GM15510 (cell line): ENCODE measurements around the gene SPRED3.

Source experiments
- POLR2A ChIP-seq: IDR thresholded peaks from 3 replicates; pipeline ENCODE4 v1.6.1; 2011; ENCODE audit warnings: borderline replicate concordance; ENCODE audit not compliant: insufficient read length; ENCODE audit errors: extremely low read depth

Gene SPRED3

DNA sequence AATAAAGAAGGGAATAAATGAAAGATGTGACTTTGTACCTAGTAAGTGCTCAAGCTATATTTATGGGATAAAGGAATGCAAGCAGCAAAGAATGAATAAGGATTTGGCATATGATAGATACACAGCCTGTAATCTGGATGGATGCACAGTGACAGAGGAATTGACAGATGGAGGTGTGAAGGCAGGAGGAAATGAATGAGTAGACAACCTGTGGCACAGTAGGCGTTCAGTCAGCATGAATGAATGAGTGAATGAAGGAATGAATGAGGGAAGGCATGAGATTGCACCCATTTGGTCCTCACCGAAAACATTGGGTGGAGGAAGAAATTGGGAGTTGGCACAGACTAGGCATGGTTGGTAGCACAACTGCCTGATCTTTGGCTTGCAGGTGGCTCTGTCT, 18.9 kb upstream of the SPRED3 start:
- TF ChIP-seq POLR2A = no peak

DNA sequence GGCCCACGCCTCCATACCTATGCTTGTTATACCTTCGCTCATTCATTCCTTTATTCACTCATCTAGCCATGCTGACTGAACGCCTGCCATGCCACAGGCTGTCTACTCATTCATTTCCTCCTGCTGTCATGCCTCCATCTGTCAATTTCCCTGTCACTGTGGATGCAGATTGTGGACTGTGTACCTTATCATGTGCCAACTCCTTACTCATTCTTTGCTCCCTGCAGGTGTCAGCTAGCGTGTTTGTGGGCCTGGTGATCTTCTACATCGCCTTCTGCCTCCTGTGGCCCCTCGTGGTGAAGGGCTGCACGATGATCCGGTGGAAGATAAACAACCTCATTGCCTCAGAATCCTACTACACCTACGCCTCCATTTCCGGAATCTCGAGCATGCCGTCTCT, 18.2 kb upstream of the SPRED3 start:
- no peak for TF ChIP-seq POLR2A

DNA sequence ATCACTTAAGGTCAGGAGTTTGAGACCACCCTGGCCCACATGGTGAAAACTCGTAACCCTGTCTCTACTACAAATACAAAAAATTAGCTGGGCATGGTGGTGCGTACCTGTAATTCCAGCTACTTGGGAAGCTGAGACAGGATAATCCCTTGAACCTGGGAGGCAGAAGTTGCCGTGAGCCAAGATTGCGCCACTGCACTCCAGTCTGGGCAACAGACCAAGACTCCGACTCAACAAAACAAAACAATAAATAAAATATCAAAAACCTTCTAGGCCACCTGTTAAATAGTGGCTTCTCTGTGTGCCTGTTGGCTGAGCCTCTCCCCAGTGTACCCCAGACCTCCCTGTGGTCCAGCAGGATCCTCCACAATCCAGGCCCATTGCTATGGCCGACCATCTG, 17.4 kb upstream of the SPRED3 start:
- TF ChIP-seq POLR2A = no peak

DNA sequence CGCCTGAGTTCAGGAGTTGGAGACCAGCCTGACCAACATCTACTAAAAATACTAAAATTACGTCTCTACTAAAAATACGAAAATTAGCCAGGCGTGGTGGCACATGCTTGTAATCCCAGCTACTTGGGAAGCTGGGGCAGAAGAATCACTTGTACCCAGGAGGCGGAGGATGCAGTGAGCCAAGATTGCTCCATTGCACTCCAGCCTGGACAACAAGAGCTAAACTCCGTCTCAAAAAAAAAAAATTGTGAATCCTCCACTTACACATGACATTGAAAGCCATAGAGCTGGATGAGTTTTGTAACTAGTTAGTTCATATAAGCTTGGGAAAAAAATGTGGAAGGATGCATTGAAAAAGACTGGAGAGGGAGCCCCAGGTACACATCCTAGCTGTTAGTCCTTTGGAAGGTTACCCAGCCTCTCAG, 14.6 kb upstream of the SPRED3 start:
- no peak for TF ChIP-seq POLR2A

DNA sequence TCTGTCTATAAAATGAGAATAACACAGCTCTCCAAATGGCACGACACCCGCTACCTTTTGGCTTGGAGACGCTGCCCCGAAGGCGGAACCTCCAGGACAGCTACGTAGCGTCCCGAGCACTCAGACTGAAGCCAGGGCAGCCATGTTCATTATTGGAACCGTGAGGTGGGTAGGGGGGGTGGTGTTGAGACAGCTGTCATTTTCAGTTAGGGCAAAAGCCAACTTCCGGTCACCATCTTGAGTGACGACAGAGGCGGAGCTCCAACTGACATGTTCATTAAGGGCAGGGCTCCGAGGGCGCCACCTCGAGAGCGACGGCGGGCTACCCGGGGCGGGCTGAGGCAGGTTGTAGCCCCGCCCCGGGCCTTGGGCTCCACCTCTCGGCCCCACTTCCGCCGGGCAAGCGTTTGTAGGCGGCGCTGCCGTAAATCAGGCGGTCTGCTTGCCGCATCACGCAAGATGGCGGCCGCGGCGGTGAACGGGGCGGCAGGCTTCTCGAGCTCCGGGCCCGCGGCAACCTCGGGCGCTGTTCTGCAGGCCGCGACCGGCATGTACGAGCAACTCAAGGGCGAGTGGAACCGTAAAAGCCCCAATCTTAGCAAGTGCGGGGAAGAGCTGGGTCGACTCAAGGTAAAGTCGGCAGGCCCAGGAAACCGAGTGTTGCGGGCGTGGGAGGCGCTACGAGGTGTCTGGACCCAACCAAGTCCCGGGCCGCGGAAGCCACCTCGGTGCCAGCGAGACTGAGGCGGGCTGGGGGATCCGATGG, 14.0 kb upstream of the SPRED3 start, which contains the start of gene PSMD8:
TSS of gene PSMD8 (plus strand) at position 240 of the 766 bp plus-strand sequence. CDS start at position 271, 31 bp downstream.
- TF ChIP-seq POLR2A = peak; percentile 98

DNA sequence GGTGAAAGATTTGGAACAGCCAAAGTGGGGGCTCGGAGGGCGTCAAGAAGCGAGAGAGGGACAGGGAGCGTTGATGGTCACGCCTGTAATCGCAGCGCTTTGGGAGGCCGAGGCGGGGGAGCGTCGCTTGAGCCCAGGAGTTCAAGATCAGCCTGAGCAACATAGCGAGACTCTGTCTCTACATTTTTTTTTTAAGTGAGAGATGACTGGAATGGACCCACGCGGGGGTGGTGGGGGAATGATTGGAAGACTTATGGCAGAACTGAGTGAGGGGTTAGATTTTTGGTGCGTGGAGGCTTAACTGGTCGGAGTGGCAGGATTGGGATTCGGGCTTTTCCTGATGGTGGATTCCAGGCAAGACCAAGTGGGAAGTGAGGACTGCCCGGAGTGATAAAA, 13.4 kb upstream of the SPRED3 start:
- TF ChIP-seq POLR2A = no peak

DNA sequence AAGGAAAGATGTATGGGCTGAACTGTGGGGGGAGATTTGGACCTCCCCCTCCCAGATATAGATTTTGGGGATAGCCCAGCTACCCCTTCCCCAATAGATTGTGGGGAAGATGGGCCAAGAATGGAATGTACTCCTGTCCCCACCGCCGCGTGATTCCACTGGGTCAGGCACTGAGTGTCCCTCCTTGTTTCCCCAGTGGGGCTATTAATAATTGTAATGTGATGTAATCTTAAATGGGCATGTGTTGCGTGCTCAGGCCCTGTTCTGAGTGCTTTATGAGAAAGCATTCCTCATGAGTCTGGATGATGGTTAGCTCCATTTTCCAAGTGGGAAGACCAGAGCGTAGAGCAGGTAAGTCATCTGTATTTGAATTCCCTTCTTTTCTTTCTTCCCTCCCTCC, 12.7 kb upstream of the SPRED3 start:
- TF ChIP-seq POLR2A = no peak

DNA sequence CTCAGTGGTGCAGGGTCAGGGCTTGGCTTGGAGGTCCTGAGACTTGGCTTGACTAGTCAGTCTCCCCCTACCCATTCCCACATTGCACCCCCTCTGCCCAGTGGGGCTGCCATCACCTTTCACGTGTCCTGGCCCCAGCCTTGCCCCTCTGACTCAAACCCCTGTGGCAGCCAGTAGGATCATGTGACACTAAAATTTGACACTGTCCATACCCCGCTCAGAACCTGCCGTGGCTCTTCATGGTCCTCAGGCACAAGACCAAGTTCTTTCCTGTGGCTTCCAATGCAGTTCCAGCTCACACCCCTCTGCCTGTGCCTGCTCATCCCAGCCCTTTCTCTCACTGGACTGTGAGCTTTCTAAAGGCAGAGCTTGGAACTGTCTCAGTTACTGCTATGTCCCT, 11.9 kb upstream of the SPRED3 start:
- TF ChIP-seq POLR2A = no peak

DNA sequence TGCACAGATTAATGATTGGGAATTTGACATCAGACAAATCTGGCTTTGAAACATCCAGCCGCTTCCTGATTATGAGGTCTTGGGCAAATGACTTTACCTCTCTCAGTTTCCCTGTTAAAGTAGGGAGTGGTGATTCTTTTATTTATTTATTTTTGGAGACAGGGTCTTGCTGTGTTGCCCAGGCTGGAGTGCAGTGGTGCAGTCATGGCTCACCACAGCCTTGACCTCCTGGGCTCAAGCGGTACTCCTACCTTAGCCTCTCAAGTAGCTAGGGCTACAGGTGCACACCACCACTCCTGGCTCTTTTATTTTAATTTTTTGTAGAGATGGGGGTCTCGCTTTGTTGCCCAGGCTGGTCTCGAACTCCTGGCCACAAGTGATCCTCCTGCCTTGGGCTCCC, 11.4 kb upstream of the SPRED3 start:
- TF ChIP-seq POLR2A = no peak

DNA sequence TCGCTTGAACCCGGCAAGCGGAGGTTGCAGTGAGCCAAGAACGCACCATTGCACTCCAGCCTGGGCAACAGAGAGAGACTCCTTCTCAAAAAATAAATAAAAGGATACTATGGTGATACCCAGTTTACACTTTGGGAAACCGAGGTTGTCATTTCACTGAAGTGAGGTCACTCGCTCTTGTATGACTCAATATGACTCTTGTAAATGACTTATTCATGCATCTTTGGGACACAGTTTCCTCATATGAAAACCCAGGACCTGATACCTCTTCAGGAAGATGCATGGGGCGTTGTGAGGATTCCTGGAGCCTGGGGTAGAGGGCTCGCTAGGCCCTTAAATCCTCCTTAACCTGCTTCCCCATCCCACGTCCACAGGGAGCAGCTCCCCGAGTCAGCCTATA, 9.6 kb upstream of the SPRED3 start:
- TF ChIP-seq POLR2A = no peak

DNA sequence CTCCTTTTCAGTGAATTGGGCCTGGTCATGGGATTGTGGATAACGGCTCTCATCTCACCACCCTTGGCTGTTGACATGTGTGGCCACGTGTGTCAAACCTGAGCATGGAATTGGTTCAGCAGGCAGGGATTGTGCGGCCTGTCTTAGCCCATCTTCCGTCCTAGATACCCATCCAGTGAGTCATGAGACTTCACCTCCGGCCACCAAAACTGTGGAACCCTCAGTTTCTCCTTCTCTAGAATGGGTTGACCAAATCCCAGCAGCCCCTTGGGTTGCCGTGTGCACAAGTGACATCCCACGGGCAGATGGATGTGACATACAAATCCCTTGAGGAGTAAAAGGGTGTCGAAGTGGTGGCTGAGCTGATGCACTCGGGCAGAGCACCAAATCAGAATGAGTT, 7.4 kb upstream of the SPRED3 start:
- TF ChIP-seq POLR2A = no peak

DNA sequence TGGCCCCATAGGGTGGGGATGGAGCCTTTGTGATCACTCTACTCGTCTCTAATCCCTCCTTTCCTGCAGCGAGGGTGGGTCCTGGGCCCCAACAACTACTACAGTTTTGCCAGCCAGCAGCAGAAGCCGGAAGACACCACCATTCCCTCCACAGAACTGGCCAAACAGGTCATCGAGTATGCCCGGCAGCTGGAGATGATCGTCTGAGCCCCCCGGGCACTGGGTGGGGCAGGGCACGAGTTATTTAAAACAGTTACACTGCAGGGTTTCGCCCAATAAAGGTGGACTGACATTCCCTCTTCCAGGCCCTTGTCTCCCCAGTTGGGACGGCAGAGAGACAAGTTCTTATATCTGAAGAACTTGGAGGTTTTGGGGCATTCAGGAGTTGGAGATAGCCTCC, 5.3 kb upstream of the SPRED3 start:
- no peak for TF ChIP-seq POLR2A

DNA sequence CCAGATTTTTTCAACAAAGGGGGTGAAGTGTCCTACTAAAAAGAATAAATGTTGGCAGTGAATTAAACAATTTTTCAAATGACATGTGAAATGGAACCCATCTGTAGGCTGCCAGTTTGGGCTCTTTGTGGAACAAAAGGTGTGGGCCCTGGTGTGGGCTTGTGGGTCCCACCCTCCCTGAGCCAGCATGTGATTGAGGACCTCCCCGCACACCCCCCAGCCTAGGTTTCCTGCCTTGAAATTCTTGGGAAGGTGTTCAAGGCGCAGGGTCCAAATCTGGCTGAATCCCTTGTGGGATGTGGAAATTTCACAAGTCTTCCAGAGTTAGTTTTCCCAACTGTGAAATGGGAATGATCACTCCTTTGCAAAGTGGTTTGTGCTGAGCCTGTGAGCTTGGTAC, 4.8 kb upstream of the SPRED3 start:
- TF ChIP-seq POLR2A = no peak

DNA sequence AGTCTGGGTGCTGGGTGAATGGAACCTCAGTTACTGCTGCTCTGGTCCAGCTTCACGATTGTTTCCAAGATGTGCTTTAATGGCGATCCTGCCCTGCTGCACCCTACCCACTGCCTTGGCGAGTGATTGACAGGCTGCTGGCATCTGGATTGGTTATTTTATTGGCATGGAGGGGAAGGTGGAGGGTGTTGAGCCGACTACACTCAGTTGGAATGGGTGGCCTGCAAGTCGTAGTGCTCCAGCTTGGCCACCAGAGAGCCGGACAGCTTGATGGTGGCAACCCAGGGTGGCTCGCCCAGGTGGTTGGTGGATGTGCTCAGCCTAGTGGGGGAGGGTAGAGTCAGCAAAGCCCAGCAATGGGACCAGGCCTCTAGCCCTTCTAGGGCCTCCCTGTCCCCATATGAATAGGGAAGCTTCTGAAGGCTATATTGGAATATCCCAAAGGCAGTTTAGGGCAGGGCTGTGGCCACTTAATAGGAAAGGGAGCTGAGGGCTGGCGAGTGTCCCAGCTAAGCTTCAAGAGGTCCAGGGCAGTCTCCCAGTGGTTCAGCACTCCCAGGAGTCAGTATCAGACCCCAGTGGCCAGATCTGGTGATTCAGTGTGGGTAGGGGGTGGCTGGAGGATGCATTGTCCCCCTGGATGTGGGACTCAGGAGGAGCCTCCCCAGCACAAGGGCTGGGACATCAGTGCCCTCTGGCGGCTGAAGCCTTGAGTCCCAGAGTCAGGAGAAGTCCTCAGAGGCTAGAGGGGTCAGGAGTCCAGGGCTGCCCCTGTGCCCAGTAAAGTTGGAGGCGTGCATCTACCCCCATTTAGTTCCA, 4.1 kb upstream of the SPRED3 start:
- no peak for TF ChIP-seq POLR2A

DNA sequence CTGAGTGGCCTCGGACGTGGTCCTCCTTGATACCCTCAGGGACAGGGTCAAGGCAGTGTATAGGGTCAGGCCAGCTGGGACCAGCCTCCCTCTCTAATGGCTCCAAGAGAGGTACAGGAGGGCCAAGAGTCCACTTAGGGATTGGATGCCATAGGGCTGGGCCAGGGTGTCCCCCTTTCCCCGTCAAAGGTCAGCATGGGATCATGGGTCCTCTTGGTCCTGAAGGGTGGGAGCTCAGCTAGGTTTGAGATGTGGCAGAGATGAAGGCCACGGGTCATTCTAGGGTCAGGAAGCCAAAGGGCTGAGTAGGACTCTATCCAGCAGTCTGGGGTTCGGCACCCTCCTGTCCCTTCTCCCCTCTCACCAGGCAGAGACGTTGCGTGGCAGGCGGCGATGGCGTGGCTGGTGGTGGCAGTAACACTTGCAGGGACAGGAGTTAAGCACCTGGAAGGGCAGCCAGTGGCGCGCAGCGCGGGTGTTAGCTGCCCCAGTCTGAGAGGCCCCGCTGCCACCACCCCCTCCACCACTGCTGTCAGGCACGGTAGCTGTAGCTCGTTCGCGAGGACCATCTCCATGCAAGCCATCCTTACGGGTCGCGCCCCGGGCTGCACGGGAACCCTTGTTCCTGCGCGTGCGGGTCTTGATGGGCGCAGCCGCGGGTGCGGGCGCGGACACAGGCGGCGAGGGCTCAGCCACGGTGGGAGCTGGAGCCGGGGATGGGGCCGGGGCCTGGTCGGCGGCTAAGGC, 3.3 kb upstream of the SPRED3 start:
- no peak for TF ChIP-seq POLR2A
